ENCODE measurements around the gene KCNQ5. TPM values are rescaled to one million over a fixed set of nuclear protein-coding genes. Genes with fewer than 3 reads are reported as not detected.
A peak's percentile ranks its signal among the peaks of the same experiment; 100 is the strongest.

Gene KCNQ5
- total RNA-seq, 1 experiment from 2014 or later = 0.07 TPM

DNA sequence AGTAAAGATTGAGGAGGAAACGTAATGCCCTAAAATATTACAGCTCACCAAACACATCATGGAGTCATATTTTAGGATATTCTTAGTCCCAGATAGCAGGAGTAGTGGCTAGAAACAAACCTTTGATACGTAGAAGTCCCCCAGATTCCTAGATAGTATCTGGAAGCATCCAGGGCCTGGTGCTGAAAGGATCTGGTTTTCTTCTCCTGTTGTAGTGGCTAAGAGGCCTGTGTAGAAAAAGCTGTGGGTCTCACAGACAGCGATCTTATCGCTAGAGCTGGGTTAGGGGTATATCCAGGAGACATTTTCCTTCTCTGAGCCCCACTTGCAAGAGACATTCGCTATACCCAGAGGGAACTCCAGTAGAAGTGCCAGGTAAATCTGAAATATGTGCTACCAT, 139.9 kb downstream of the KCNQ5 start:
- H3K27ac ChIP-seq (ENCODE audit: insufficient read length, low read depth, low read length) = no peak overlapping the region

More for the DNA sequence above, 139.9 kb downstream of the KCNQ5 start:
- H3T11ph ChIP-seq (ENCODE audit: low read length) = no peak overlapping the region
- Mint-ChIP-seq H3K9me3 (no peaks in the 10 kb centered on the region), H3K4me1 (no peaks in the 10 kb centered on the region), H3K4me3 (no peak overlapping the region), H3K27ac (peak overlapping the region in 1 of 3 experiments; percentile 1; a peak in 2 of 7 replicates), H3K27me3 (ENCODE audit: low read depth) (no peaks in the 10 kb centered on the region), H3K36me3 (ENCODE audit: insufficient read depth in 1 of 3, low read depth in 3 of 3) (no peaks in the 10 kb centered on the region)
- no peak overlapping the region for H3K56ac ChIP-seq (ENCODE audit: insufficient read length, low read depth, low read length)
- no peak overlapping the region for H4K5ac ChIP-seq (ENCODE audit: insufficient read length, low read depth, low read length)
- H3K4me2 ChIP-seq (ENCODE audit: insufficient read depth, insufficient read length, low read length) = no peak overlapping the region
- no peak overlapping the region for H2AK5ac ChIP-seq (ENCODE audit: insufficient read length, low read length)
- H2BK12ac ChIP-seq (ENCODE audit: insufficient read length, low read depth, low read length) = no peak overlapping the region
- H2BK120ac ChIP-seq (ENCODE audit: low read depth, low read length, poor library complexity, severe bottlenecking) = no peak overlapping the region
- no peak overlapping the region for H3K23ac ChIP-seq (ENCODE audit: insufficient read length, low read depth, low read length)
- no peaks in the 10 kb centered on the region for H3K27me3 ChIP-seq (ENCODE audit: insufficient read depth, low read length)
- no peaks in the 10 kb centered on the region for H3K79me1 ChIP-seq (ENCODE audit: insufficient read depth, low read depth, low read length, poor library complexity, severe bottlenecking)
- no peak overlapping the region for H3K18ac ChIP-seq (ENCODE audit: insufficient read length, low read depth, low read length)
- H4K91ac ChIP-seq (ENCODE audit: insufficient read length, low read depth, low read length) = no peak overlapping the region
- TF ChIP-seq, protein P1, sequence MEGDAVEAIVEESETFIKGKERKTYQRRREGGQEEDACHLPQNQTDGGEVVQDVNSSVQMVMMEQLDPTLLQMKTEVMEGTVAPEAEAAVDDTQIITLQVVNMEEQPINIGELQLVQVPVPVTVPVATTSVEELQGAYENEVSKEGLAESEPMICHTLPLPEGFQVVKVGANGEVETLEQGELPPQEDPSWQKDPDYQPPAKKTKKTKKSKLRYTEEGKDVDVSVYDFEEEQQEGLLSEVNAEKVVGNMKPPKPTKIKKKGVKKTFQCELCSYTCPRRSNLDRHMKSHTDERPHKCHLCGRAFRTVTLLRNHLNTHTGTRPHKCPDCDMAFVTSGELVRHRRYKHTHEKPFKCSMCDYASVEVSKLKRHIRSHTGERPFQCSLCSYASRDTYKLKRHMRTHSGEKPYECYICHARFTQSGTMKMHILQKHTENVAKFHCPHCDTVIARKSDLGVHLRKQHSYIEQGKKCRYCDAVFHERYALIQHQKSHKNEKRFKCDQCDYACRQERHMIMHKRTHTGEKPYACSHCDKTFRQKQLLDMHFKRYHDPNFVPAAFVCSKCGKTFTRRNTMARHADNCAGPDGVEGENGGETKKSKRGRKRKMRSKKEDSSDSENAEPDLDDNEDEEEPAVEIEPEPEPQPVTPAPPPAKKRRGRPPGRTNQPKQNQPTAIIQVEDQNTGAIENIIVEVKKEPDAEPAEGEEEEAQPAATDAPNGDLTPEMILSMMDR (conservative IDR thresholded peaks at IDR 0.05) = no peak
- H2BK5ac ChIP-seq (ENCODE audit: insufficient read length, low read length) = no peak overlapping the region
- H3K4ac ChIP-seq (ENCODE audit: low read depth, low read length) = no peak overlapping the region
- H3K79me2 ChIP-seq (ENCODE audit: insufficient read depth, low read length) = no peaks in the 10 kb centered on the region
- no peaks in the 10 kb centered on the region for H3K4me1 ChIP-seq (ENCODE audit: insufficient read depth, low read length)
- H2AFZ ChIP-seq (ENCODE audit: low read length) = no peak overlapping the region
- no CpG with 5 or more reads among the region's 5 CpGs for WGBS (ENCODE audit: extremely low coverage, insufficient read length, low lambda C conversion rate)
- no peaks in the 10 kb centered on the region for H3K23me2 ChIP-seq (ENCODE audit: insufficient read length, low read depth, low read length, poor library complexity, severe bottlenecking)
- no peak overlapping the region for H4K8ac ChIP-seq (replicated peaks; ENCODE audit: insufficient read length, low read depth, low read length)
- H4K20me1 ChIP-seq (ENCODE audit: control insufficient read depth, insufficient read depth, insufficient read length) = no peaks in the 10 kb centered on the region
- no peak overlapping the region for H3K9ac ChIP-seq (ENCODE audit: extremely low read depth, insufficient read length, low read length)
- H3K14ac ChIP-seq (ENCODE audit: insufficient read depth, low read length) = no peak overlapping the region
- no peak for DNase-seq
- no peaks in the 10 kb centered on the region for H3K9me3 ChIP-seq (ENCODE audit: control insufficient read depth, low read depth, low read length)
- no peak overlapping the region for H2BK20ac ChIP-seq (ENCODE audit: low read depth, low read length, poor library complexity, severe bottlenecking)
- no peak overlapping the region for H2BK15ac ChIP-seq (ENCODE audit: low read depth, low read length)

All from H9 (cell line).